Ovary (tissue), 10 donors: Measurements from ENCODE around the gene JMJD6. TPM values are rescaled to one million over a fixed set of nuclear protein-coding genes. Genes with fewer than 3 reads are reported as not detected.

ENCODE experiments used
- DNase-seq, 5 donors: peaks; one replicate each; pipeline ENCODE4 v3.0.0-alpha.2; 2019 to 2020
- H3K27ac ChIP-seq, 2 donors: fragments of 200-600 bp; one replicate each; pipeline versions ENCODE4 v1.5.1 to v1.8.0; 2019 to 2022
- H3K27me3 ChIP-seq: fragments of 200-600 bp; one replicate; pipeline ENCODE4 v1.8.0; 2022
- H3K36me3 ChIP-seq: fragments of 200-600 bp; sonication (generic); one replicate; pipeline ENCODE4 v1.5.1; 2019
- H3K4me1 ChIP-seq: one replicate; pipeline ENCODE4 v1.8.1; 2013; ENCODE audit warnings: mild to moderate bottlenecking, moderate library complexity; ENCODE audit not compliant: insufficient read depth
- H3K4me3 ChIP-seq: fragments of 200-600 bp; sonication (generic); one replicate; pipeline ENCODE4 v1.5.1; 2017
- H3K9me3 ChIP-seq, 2 donors: fragments of 200-600 bp in 1 of 2; sonication (generic) in 1 of 2; one replicate each; pipeline versions ENCODE4 v1.5.1 to v1.8.1; 2013 to 2019; ENCODE audit warnings: mild to moderate bottlenecking in 1 of 2, moderate library complexity in 1 of 2
- EP300 ChIP-seq: sonication (generic); formaldehyde crosslinking; IDR thresholded peaks from one replicate; pipeline ENCODE4 v1.6.1; 2017; ENCODE audit warnings: antibody characterized with exemption
- POLR2A ChIP-seq: fragments of 450-650 bp; IDR thresholded peaks from one replicate; pipeline ENCODE4 v1.6.1; 2017; ENCODE audit warnings: antibody characterized with exemption, mild to moderate bottlenecking, moderate library complexity
- whole genome bisulfite sequencing, 3 donors: extraction: QIAGEN DNeasy Blood & Tissue Kit in 1 of 3; methylation state at CpG; one replicate each; pipeline versions ENCODE4 v1.1.5 to v1.1.7; 2013 to 2017; 5-methylcytosine and 5-hydroxymethylcytosine counted together
- intact Hi-C, 4 donors: fragments of 100-400 bp; cut with DNase I; formaldehyde crosslinking; loops; one replicate each; pipeline versions ENCODE4 v1.11.0 to v1.15.1; 2022 to 2023
- long read RNA-seq, 3 donors: library from polyadenylated mRNA in 2 of 3; unstranded in 2 of 3; transcript quantifications; one replicate each; pipeline ENCODE4 v2.0.0 and lab custom pipeline, GENCODE V29; 2021 to 2026
- polyA plus RNA-seq, 2 donors: library from polyadenylated mRNA; stranded (reverse); fragments of 200-250 nt in 1 of 2; fragments of 350-450 nt in 1 of 2; fragmentation: Illumina TruSeq in 1 of 2; extraction: RNeasy Lipid Tissue Mini Kit (QIAGEN cat#74804) in 1 of 2; gene quantifications; one replicate each; pipeline ENCODE4 v1.2.3, GENCODE V29; 2013 to 2014
- total RNA-seq, 7 donors: library from RNA; depleted of rRNA in 2 of 7; stranded (reverse); fragments of >200 nt in 2 of 7; fragmentation: NEBNext Ultra II Directional in 3 of 7; extraction: Animal tissue kit (Norgen Biotek cat#: 25700) in 3 of 7; gene quantifications; one replicate each; pipeline versions ENCODE4 v1.1.0 to v1.2.4, GENCODE V29; 2016 to 2023
- TF ChIP-seq, protein P1 (sequence below), 3 donors: fragments of 450-650 bp in 2 of 3; fragments of 200-600 bp in 1 of 3; IDR thresholded peaks; one replicate each; pipeline versions ENCODE4 v1.5.1 to v1.8.0; 2016 to 2022; ENCODE audit warnings: antibody characterized with exemption in 3 of 3, mild to moderate bottlenecking in 1 of 3
- donor health status: DM: no; HTN: no; CAD: no; lungs with moderate emphysema.
- donor health status: DM: no; HTN: no; CAD: no.
- donor health status: Bipolar disorder and iron deficiency.
- donor health status: DM: yes; HTN: yes; CAD: no.
- donor health status: DM: no; HTN: no; CAD: no.
- donor health status: DM: yes; HTN: yes; CAD: no.

Gene JMJD6
- 10 to 100 TPM; 20.1 to 49.8 (median 38.1) TPM for total RNA-seq
- 10 to 100 TPM; 19.5 to 28.2 TPM for polyA plus RNA-seq
- long read RNA-seq, donor 1, transcript JMJD6-202 (6 exons, 1,603 nt) = major isoform, 135 of 175 reads
- long read RNA-seq, donor 1, transcript JMJD6-204 (7 exons, 1,898 nt) = minor isoform, 8 of 175 reads
- long read RNA-seq, donor 1, partial matches to known transcripts = 21 of 175 reads
- long read RNA-seq, donor 1, other reads (novel, unspliced or antisense) = 9 of 175 reads
- long read RNA-seq, donor 2, partial matches to known transcripts = 56 of 103 reads
- long read RNA-seq, donor 2, other reads (novel, unspliced or antisense) = 39 of 103 reads
- long read RNA-seq, donor 3, transcript JMJD6-202 (6 exons, 1,603 nt) = major isoform, 26 of 38 reads
- long read RNA-seq, donor 3, partial matches to known transcripts = 1 of 38 reads
- long read RNA-seq, donor 3, other reads (novel, unspliced or antisense) = 5 of 38 reads

GRCh38 chr17:76726231-76726775 lies at the start of gene JMJD6:
Gene JMJD6 (minus strand): TSS chr17:76726606. CDS start chr17:76726475, 131 bp downstream.
- WGBS, 3 donors = 0 to 1% (median 0%) methylated on average over 43 to 60 of the region's 60 CpGs
- intact Hi-C loops = loop anchor here in 1 of 4 donors (10.0 kb wide), 1 partner anchor 52 kb away; no protein-coding TSS in a partner anchor
- peak; percentile 95 to 97 (median 96) for DNase-seq
- Histone ChIP-seq H3K4me3 (peak within 1 kb of the TSS; percentile 95), H3K4me1 (peaks cover 8% of the 10 kb centered on the region), H3K9me3 (no peaks in the 10 kb centered on the region), H3K27ac (peak within 1 kb of the TSS; percentile 86 to 97), H3K36me3 (no peaks in the 10 kb centered on the region), H3K27me3 (no peaks in the 10 kb centered on the region)
- TF ChIP-seq POLR2A = peak; percentile 71
- TF ChIP-seq EP300 = peak; percentile 29
- TF ChIP-seq, protein P1, sequence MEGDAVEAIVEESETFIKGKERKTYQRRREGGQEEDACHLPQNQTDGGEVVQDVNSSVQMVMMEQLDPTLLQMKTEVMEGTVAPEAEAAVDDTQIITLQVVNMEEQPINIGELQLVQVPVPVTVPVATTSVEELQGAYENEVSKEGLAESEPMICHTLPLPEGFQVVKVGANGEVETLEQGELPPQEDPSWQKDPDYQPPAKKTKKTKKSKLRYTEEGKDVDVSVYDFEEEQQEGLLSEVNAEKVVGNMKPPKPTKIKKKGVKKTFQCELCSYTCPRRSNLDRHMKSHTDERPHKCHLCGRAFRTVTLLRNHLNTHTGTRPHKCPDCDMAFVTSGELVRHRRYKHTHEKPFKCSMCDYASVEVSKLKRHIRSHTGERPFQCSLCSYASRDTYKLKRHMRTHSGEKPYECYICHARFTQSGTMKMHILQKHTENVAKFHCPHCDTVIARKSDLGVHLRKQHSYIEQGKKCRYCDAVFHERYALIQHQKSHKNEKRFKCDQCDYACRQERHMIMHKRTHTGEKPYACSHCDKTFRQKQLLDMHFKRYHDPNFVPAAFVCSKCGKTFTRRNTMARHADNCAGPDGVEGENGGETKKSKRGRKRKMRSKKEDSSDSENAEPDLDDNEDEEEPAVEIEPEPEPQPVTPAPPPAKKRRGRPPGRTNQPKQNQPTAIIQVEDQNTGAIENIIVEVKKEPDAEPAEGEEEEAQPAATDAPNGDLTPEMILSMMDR (IDR thresholded peaks at IDR 0.05) = no peak

DNA sequence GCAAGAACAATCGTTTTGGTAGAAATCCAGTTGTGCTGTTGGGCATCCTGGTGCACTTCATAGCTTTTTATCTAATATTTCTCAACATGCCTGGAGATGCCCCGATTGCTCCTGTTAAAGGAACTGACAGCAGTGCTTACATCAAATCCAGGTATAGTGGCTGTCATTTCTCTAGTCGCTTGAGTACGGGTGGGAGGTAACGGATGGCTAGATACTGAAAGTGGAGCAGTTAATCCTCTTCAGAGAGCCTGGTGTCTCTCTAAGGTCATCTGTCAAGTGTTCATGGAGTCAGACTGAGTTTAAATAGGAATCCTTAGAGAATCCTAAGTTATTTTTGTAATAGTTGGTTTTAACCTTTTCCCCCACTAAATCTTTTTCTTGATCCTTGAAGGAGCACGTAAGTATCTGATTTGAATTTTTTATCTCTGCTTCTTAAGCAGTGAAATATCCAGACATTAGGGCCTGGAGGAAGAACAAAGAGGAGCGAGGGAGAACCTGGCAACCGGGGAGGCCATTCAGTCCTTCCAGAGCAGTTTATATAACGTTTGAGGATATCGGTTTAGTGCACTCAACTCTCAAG lies 48.7 kb upstream of the JMJD6 start:
- WGBS, 3 donors = 85 to 87% (median 87%) methylated on average over 10 of the region's 10 CpGs
- H3K4me3 ChIP-seq = no peak overlapping the region
- intact Hi-C loops = no loop called here
- H3K36me3 ChIP-seq = no peaks in the 10 kb centered on the region
- TF ChIP-seq, protein P1 (IDR thresholded peaks at IDR 0.05) = no peak
- TF ChIP-seq POLR2A = no peak
- TF ChIP-seq EP300 = no peak
- no peak for DNase-seq
- H3K27me3 ChIP-seq = no peaks in the 10 kb centered on the region
- no peaks in the 10 kb centered on the region for H3K9me3 ChIP-seq
- no peak overlapping the region for H3K27ac ChIP-seq
- no peaks in the 10 kb centered on the region for H3K4me1 ChIP-seq

GRCh38 chr17:76772842-76773525 lies 46.6 kb upstream of the JMJD6 start:
- WGBS, 3 donors = 69 to 72% (median 70%) methylated on average over 6 of the region's 6 CpGs
- H3K4me1 ChIP-seq = no peaks in the 10 kb centered on the region
- no peak overlapping the region for H3K27ac ChIP-seq
- TF ChIP-seq POLR2A (no peak), EP300 (no peak)
- TF ChIP-seq, protein P1 (IDR thresholded peaks at IDR 0.05) = no peak
- no peaks in the 10 kb centered on the region for H3K36me3 ChIP-seq
- intact Hi-C loops = no loop called here
- DNase-seq = no peak
- no peak overlapping the region for H3K4me3 ChIP-seq
- no peaks in the 10 kb centered on the region for H3K27me3 ChIP-seq
- H3K9me3 ChIP-seq = no peaks in the 10 kb centered on the region

DNA sequence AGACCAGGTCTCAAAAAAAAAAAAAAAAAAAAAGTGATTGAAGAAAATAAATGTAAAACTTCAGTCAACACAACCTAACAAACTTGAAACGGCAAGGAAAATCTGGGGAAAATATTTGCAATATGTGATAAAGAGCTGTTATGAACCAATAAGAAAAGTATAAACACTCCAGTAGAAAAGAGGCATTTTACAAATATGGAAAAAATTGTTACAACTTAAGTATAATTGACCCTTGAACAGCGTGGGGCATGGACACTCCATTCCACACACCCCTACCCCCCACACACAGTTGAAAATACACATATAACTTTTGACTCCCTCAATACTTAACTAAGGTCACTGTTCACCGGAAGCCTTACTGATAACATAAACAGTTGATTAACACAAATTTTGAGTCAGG lies 32.2 kb upstream of the JMJD6 start:
- intact Hi-C loops = loop anchor here in 1 of 4 donors (5.0 kb wide), 1 partner anchor 84 kb away; no protein-coding TSS in a partner anchor
- H3K9me3 ChIP-seq = no peaks in the 10 kb centered on the region
- no peaks in the 10 kb centered on the region for H3K4me1 ChIP-seq
- whole genome bisulfite sequencing, 3 donors = 56 to 76% (median 74%) methylated on average over 3 of the region's 3 CpGs
- no peak overlapping the region for H3K27ac ChIP-seq
- TF ChIP-seq POLR2A (no peak), EP300 (no peak)
- TF ChIP-seq, protein P1 (IDR thresholded peaks at IDR 0.05) = no peak
- no peak overlapping the region for H3K4me3 ChIP-seq
- H3K36me3 ChIP-seq = no peaks in the 10 kb centered on the region
- H3K27me3 ChIP-seq = no peaks in the 10 kb centered on the region
- DNase-seq = no peak
